Calu3 (cell line): ENCODE results near the gene PCK1. TPM values are rescaled to one million over a fixed set of nuclear protein-coding genes. Genes with fewer than 3 reads are reported as not detected.

Experiments
- BruUV-seq: library from RNA; stranded (reverse); fragments of 400-500 nt; replicated peaks from 2 replicates; lab custom pipeline; 2021; lab: Mats Ljungman, UMichigan
- CTCF ChIA-PET: fragments of 300-600 bp; sonication (Branson Sonifier 250); formaldehyde crosslinking; loops from one replicate; lab custom pipeline; 2022; ENCODE audit warnings: antibody characterized with exemption; lab: Charles Lee
- DNase-seq: peaks from one replicate; pipeline ENCODE4 v3.0.0; 2022
- H3K27ac Mint-ChIP-seq: one replicate; pipeline ENCODE4 v1.8.0; 2022; ENCODE audit warnings: mixed read lengths; ENCODE audit not compliant: unreplicated experiment
- H3K27me3 Mint-ChIP-seq: one replicate; pipeline ENCODE4 v1.8.0; 2022; ENCODE audit warnings: mixed read lengths; ENCODE audit not compliant: unreplicated experiment
- H3K36me3 Mint-ChIP-seq: one replicate; pipeline ENCODE4 v1.8.0; 2022; ENCODE audit warnings: mild to moderate bottlenecking, moderate library complexity, mixed read lengths; ENCODE audit not compliant: insufficient read depth, unreplicated experiment
- H3K4me1 Mint-ChIP-seq: one replicate; pipeline ENCODE4 v1.8.0; 2022; ENCODE audit warnings: mild to moderate bottlenecking, low read depth, mixed read lengths; ENCODE audit not compliant: unreplicated experiment
- H3K4me3 Mint-ChIP-seq: one replicate; pipeline ENCODE4 v1.8.0; 2022; ENCODE audit warnings: mild to moderate bottlenecking, low read depth, moderate library complexity, mixed read lengths; ENCODE audit not compliant: unreplicated experiment
- H3K9me3 Mint-ChIP-seq: one replicate; pipeline ENCODE4 v1.8.0; 2022; ENCODE audit warnings: low read depth, mixed read lengths; ENCODE audit not compliant: unreplicated experiment
- intact Hi-C: fragments of 100-400 bp; cut with micrococcal nuclease; formaldehyde crosslinking; loops from one replicate; pipeline ENCODE4 v1.10.0; 2022; ENCODE audit not compliant: unreplicated experiment
- total RNA-seq: library from RNA; stranded (reverse); gene quantifications from 2 replicates; pipeline ENCODE4 v1.2.3, GENCODE V29; 2022
- TF ChIP-seq, protein P1 (sequence below): fragments of 200-600 bp; IDR thresholded peaks from one replicate; pipeline ENCODE4 v1.8.0; 2022; ENCODE audit warnings: antibody characterized with exemption; ENCODE audit not compliant: unreplicated experiment

Gene PCK1
- total RNA-seq, 1 experiment from 2014 or later: 0.19 TPM

DNA sequence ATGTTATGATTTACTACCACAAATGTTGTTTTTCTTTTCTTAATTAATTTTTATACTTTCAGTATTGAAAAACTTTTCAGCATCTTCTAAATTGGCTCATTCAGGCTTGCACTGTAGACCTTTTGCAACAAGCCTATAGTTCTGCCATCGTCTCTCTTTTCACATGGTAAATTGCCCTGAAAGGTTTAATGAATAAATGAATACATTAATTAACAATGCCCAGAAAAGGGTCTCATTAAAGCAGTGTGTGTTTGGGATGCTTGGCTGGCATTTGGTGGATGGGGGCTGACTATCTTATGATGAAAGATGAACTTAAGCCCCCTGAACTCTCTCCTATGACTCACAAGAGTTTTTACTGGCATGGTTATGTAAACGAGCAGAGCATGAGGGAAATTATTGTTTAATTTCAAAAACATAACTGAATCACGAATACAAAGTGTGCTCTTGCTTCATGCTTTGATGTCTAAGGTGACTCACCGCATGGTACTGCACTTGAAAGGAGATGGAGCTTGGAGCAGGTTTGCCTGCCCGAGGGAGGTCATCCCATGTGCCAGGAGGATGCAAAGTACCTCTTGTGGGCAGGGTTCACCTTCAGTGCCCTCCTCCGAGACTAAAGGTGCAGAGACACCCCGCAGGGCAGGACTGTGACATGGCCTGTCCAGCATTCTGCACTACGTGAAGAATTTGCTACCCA lies 13.8 kb upstream of the PCK1 start:
- Mint-ChIP-seq H3K4me1 (no peaks in the 10 kb centered on the region), H3K36me3 (no peaks in the 10 kb centered on the region), H3K27me3 (peaks cover 94% of the 10 kb centered on the region), H3K27ac (no peak overlapping the region), H3K9me3 (no peaks in the 10 kb centered on the region), H3K4me3 (no peak overlapping the region)
- TF ChIP-seq, protein P1, sequence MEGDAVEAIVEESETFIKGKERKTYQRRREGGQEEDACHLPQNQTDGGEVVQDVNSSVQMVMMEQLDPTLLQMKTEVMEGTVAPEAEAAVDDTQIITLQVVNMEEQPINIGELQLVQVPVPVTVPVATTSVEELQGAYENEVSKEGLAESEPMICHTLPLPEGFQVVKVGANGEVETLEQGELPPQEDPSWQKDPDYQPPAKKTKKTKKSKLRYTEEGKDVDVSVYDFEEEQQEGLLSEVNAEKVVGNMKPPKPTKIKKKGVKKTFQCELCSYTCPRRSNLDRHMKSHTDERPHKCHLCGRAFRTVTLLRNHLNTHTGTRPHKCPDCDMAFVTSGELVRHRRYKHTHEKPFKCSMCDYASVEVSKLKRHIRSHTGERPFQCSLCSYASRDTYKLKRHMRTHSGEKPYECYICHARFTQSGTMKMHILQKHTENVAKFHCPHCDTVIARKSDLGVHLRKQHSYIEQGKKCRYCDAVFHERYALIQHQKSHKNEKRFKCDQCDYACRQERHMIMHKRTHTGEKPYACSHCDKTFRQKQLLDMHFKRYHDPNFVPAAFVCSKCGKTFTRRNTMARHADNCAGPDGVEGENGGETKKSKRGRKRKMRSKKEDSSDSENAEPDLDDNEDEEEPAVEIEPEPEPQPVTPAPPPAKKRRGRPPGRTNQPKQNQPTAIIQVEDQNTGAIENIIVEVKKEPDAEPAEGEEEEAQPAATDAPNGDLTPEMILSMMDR: no peak
- CTCF ChIA-PET: interaction anchor here (1.3 to 1.6 kb wide), 2 partner anchors 12 to 14 kb away, joined by 5 read pairs; partner anchors contain the start of gene PCK1
- intact Hi-C loops: loop anchor here (10.0 kb wide), 1 partner anchor 1888 kb away; no protein-coding TSS in a partner anchor
- no TSS peak for BruUV-seq
- DNase-seq: peak; percentile 61

DNA sequence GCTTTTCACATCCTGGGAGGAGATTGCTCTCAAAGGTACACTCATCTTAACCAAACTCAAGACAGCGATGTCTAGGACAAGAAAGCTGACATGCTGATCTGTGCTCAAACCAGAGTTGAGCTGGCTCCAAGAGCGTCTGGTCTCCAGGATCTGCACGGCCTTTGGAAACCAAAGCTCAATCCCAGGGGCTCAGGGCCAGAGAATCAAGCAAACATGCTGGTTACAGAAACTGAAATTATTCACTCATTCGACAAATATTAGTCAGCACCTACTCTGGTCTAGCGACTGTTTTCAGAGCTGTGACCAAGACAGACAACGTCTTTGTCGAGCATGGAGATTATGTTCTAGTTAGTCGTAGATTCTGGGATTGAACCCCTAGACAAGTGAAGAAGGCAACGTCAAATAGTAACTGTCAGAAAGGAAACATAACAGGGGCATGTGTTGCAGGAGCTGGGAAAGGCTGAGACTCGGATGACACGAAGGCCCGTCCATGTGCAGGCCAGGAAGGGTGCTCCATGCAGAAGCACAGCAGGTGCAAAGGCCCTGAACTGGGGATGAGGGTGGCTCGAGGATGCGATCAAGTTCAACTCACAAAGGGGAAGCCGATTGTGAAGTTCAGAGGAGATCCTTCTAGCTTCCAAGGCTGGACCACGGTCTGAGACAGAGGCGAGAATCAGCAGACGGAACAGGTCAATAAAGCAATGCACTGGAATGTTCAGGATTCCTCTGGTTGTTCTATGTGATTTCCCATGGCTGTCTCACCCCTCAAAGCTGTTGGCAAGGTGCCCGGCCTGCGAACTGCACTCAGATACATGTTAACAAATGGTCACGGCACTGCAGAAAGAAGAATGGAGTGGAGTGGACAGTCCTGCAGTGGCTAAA lies 12.5 kb upstream of the PCK1 start:
- Mint-ChIP-seq H3K27ac (no peak overlapping the region), H3K4me1 (no peaks in the 10 kb centered on the region), H3K4me3 (no peak overlapping the region), H3K9me3 (no peaks in the 10 kb centered on the region), H3K27me3 (peaks cover 95% of the 10 kb centered on the region), H3K36me3 (no peaks in the 10 kb centered on the region)
- no TSS peak for BruUV-seq
- CTCF ChIA-PET: interaction anchor here (1.3 to 1.6 kb wide), 2 partner anchors 10 to 12 kb away, joined by 5 read pairs; partner anchors contain the start of gene PCK1
- intact Hi-C loops: loop anchor here (10.0 kb wide), 1 partner anchor 1886 kb away; no protein-coding TSS in a partner anchor
- TF ChIP-seq, protein P1: no peak
- DNase-seq: no peak

GRCh38 chr20:57552471-57552870 lies 8.4 kb upstream of the PCK1 start:
- CTCF ChIA-PET: no interaction called here
- no peaks in the 10 kb centered on the region for H3K4me1 Mint-ChIP-seq
- BruUV-seq: no TSS peak
- DNase-seq: no peak
- no peaks in the 10 kb centered on the region for H3K9me3 Mint-ChIP-seq
- H3K27me3 Mint-ChIP-seq: peaks cover 97% of the 10 kb centered on the region
- intact Hi-C loops: no loop called here
- H3K4me3 Mint-ChIP-seq: no peak overlapping the region
- TF ChIP-seq, protein P1: no peak
- no peaks in the 10 kb centered on the region for H3K36me3 Mint-ChIP-seq
- H3K27ac Mint-ChIP-seq: no peak overlapping the region

GRCh38 chr20:57553376-57554018 lies 7.4 kb upstream of the PCK1 start:
- intact Hi-C loops: no loop called here
- Mint-ChIP-seq H3K4me3 (no peak overlapping the region), H3K27ac (no peak overlapping the region), H3K4me1 (peaks cover 9% of the 10 kb centered on the region), H3K27me3 (peaks cover 96% of the 10 kb centered on the region), H3K36me3 (no peaks in the 10 kb centered on the region), H3K9me3 (no peaks in the 10 kb centered on the region)
- no peak for DNase-seq
- TF ChIP-seq, protein P1: no peak
- no TSS peak for BruUV-seq
- CTCF ChIA-PET: no interaction called here
